GM21447 (cell line): ENCODE measurements around the gene NAP1L4.

Experiments used
- ATAC-seq: cut with Tn5 transposase; IDR thresholded peaks from one replicate; pipeline ENCODE4 v1.9.1; 2021; ENCODE audit not compliant: unreplicated experiment

NAP1L4 gene

GRCh38 chr11:2924821-2925675, 67.1 kb downstream of the NAP1L4 start:
- no peak for ATAC-seq

GRCh38 chr11:2924381-2924780, 67.7 kb downstream of the NAP1L4 start:
- ATAC-seq: no peak

- ATAC-seq: no peak
Measured at GRCh38 chr11:2923446-2924375, 68.4 kb downstream of the NAP1L4 start.

- ATAC-seq: no peak
Measured at GRCh38 chr11:2922655-2923054, 69.5 kb downstream of the NAP1L4 start.

- no peak for ATAC-seq
Measured at GRCh38 chr11:2921742-2922493, 70.2 kb downstream of the NAP1L4 start.

- no peak for ATAC-seq
Measured at GRCh38 chr11:2921261-2921660, 70.9 kb downstream of the NAP1L4 start.

- ATAC-seq: no peak
Measured at GRCh38 chr11:2920343-2920742, 71.8 kb downstream of the NAP1L4 start.

- ATAC-seq: no peak
Measured at GRCh38 chr11:2919837-2920236, 72.3 kb downstream of the NAP1L4 start.

GRCh38 chr11:2919188-2919587, 72.9 kb downstream of the NAP1L4 start:
- ATAC-seq: no peak

- no peak for ATAC-seq
Measured at GRCh38 chr11:2917842-2918490, 74.2 kb downstream of the NAP1L4 start.

- ATAC-seq: no peak
Measured at GRCh38 chr11:2916892-2917645, 75.1 kb downstream of the NAP1L4 start.

- ATAC-seq: no peak
Measured at GRCh38 chr11:2916114-2916891, 75.8 kb downstream of the NAP1L4 start.

- ATAC-seq: no peak
Measured at GRCh38 chr11:2915473-2915872, 76.7 kb downstream of the NAP1L4 start.

GRCh38 chr11:2914455-2915195, 77.5 kb downstream of the NAP1L4 start:
- ATAC-seq: no peak

GRCh38 chr11:2913776-2914175, 78.4 kb downstream of the NAP1L4 start:
- no peak for ATAC-seq

GRCh38 chr11:2913019-2913431, 79.1 kb downstream of the NAP1L4 start:
- ATAC-seq: no peak

GRCh38 chr11:2912498-2912897, 79.6 kb downstream of the NAP1L4 start:
- no peak for ATAC-seq

- ATAC-seq: no peak
Measured at GRCh38 chr11:2911785-2912391, 80.2 kb downstream of the NAP1L4 start.
